Osteocyte (in vitro differentiated cells): ENCODE measurements around the gene RECQL. TPM values are rescaled to one million over a fixed set of nuclear protein-coding genes. Genes with fewer than 3 reads are reported as not detected.

Experiments used
- DNase-seq: peaks from one replicate; pipeline ENCODE4 v3.0.0; 2021; ENCODE audit warnings: mixed read lengths; ENCODE audit not compliant: unreplicated experiment; ENCODE audit errors: extremely low spot score
- H3K27ac Mint-ChIP-seq: one replicate; pipeline ENCODE4 v1.8.0; 2021; ENCODE audit warnings: mild to moderate bottlenecking, mixed read lengths; ENCODE audit not compliant: unreplicated experiment
- H3K27me3 Mint-ChIP-seq: one replicate; pipeline ENCODE4 v1.8.0; 2021; ENCODE audit warnings: mixed read lengths; ENCODE audit not compliant: unreplicated experiment
- H3K36me3 Mint-ChIP-seq: one replicate; pipeline ENCODE4 v1.8.0; 2021; ENCODE audit warnings: mixed read lengths; ENCODE audit not compliant: unreplicated experiment
- H3K4me1 Mint-ChIP-seq: one replicate; pipeline ENCODE4 v1.8.0; 2021; ENCODE audit warnings: mixed read lengths; ENCODE audit not compliant: unreplicated experiment
- H3K4me3 Mint-ChIP-seq: one replicate; pipeline ENCODE4 v1.8.0; 2021; ENCODE audit warnings: mild to moderate bottlenecking, moderate library complexity, mixed read lengths; ENCODE audit not compliant: unreplicated experiment
- H3K9me3 Mint-ChIP-seq: one replicate; pipeline ENCODE4 v1.8.0; 2021; ENCODE audit warnings: mixed read lengths; ENCODE audit not compliant: unreplicated experiment
- CTCF ChIP-seq: fragments of 200-600 bp; sonication (generic); IDR thresholded peaks from 2 replicates; pipeline ENCODE4 v1.5.0; 2021; ENCODE audit warnings: antibody characterized with exemption, mild to moderate bottlenecking, moderate library complexity
- total RNA-seq: library from RNA; stranded (reverse); gene quantifications from 2 replicates; pipeline ENCODE4 v1.2.1, GENCODE V29; 2021

The RECQL gene
- total RNA-seq, 1 donor from 2014 or later = 40.7 TPM

- DNase-seq = no peak
- H3K27me3 Mint-ChIP-seq = no peaks in the 10 kb centered on the region
- peaks cover 25% of the 10 kb centered on the region for H3K4me1 Mint-ChIP-seq
- no peak overlapping the region for H3K27ac Mint-ChIP-seq
- no peaks in the 10 kb centered on the region for H3K9me3 Mint-ChIP-seq
- no peak overlapping the region for H3K4me3 Mint-ChIP-seq
- peaks cover 3% of the 10 kb centered on the region for H3K36me3 Mint-ChIP-seq
- TF ChIP-seq CTCF = no peak
These were observed 28.0 kb upstream of the RECQL start for GRCh38 chr12:21529456-21529855.

GRCh38 chr12:21528953-21529352 lies 27.5 kb upstream of the RECQL start:
- Mint-ChIP-seq H3K4me3 (no peak overlapping the region), H3K9me3 (no peaks in the 10 kb centered on the region)

GRCh38 chr12:21527451-21528180 lies 26.2 kb upstream of the RECQL start:
- H3K27me3 Mint-ChIP-seq = no peaks in the 10 kb centered on the region
- peak overlapping the region; percentile 13 for H3K27ac Mint-ChIP-seq
- TF ChIP-seq CTCF = no peak
- H3K36me3 Mint-ChIP-seq = peaks cover 7% of the 10 kb centered on the region
- peak; percentile 90 for DNase-seq
- peaks cover 5% of the 10 kb centered on the region for H3K9me3 Mint-ChIP-seq
- H3K4me3 Mint-ChIP-seq = peak overlapping the region; percentile 74
- H3K4me1 Mint-ChIP-seq = peaks cover 27% of the 10 kb centered on the region

More at GRCh38 chr12:21528953-21529352, 27.5 kb upstream of the RECQL start:
- no peak overlapping the region for H3K27ac Mint-ChIP-seq
- no peak for TF ChIP-seq CTCF
- H3K36me3 Mint-ChIP-seq = peaks cover 3% of the 10 kb centered on the region
- H3K27me3 Mint-ChIP-seq = no peaks in the 10 kb centered on the region
- H3K4me1 Mint-ChIP-seq = peaks cover 27% of the 10 kb centered on the region
- DNase-seq = no peak

- Mint-ChIP-seq H3K9me3 (peaks cover 5% of the 10 kb centered on the region), H3K4me3 (peak overlapping the region; percentile 74), H3K36me3 (peaks cover 7% of the 10 kb centered on the region), H3K4me1 (peaks cover 27% of the 10 kb centered on the region), H3K27me3 (no peaks in the 10 kb centered on the region), H3K27ac (peak overlapping the region; percentile 61)
- no peak for DNase-seq
- TF ChIP-seq CTCF = no peak
These were observed 25.4 kb upstream of the RECQL start for GRCh38 chr12:21526721-21527345.

- TF ChIP-seq CTCF = no peak
- no peak for DNase-seq
- peaks cover 27% of the 10 kb centered on the region for H3K4me1 Mint-ChIP-seq
- H3K27me3 Mint-ChIP-seq = no peaks in the 10 kb centered on the region
- peaks cover 5% of the 10 kb centered on the region for H3K9me3 Mint-ChIP-seq
- peak within 1 kb of the TSS; percentile 61 for H3K27ac Mint-ChIP-seq
- H3K4me3 Mint-ChIP-seq = peak within 1 kb of the TSS; percentile 74
- peaks cover 7% of the 10 kb centered on the region for H3K36me3 Mint-ChIP-seq
These were observed 24.6 kb upstream of the RECQL start, which contains the start of gene SPX for GRCh38 chr12:21526053-21526452. SPX (plus strand) TSS chr12:21526296; CDS start chr12:21526473, 177 bp downstream.
